NOMO-1 (cell line): ENCODE measurements around the gene SUPV3L1.
A peak's percentile ranks its signal among the peaks of the same experiment; 100 is the strongest.

Experiments used
- DNase-seq, 2 experiments: peaks; one replicate each; lab custom pipeline; 2025; ENCODE audit not compliant: unreplicated experiment in 2 of 2; lab: John Stamatoyannopoulos, UW

SUPV3L1 gene

DNA sequence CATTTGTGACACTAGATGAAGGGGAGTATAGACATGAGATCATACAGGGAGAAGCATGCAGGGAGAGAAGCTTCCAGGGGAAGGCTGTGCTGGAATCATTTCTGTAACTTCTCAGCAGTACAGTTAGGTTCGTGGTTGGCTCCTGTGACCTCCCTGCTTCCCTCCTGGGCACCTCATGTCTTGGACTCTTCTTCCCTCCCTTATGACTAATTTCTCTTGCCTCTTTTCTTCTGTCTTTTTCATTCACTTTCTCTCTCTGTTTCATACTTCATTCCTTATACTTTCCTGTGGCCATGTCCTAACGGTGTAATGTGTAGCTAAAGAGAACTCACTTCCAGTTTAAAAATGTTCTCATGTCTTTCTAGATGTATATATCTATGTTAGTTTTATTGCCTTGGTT, 21.0 kb downstream of the SUPV3L1 start:
- no peak for DNase-seq

DNA sequence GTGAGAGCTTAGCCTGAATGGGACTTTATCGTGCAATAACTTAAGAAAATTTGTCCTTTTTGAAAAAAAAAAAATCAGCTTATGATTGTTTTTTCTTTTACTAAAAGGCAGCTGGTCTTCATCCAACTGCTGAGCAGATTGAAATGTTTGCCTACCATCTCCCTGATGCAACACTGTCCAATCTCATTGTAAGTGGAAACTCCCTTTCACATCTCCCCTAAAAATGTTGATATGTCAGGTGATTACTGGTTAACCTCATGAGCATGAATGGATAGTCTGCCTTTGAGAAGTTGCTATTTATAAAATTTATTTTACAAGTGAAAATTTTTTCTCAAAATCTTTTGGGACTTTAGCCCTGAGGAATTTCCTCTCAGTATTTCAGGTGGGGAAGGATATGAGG, 22.3 kb downstream of the SUPV3L1 start:
- DNase-seq: no peak

DNA sequence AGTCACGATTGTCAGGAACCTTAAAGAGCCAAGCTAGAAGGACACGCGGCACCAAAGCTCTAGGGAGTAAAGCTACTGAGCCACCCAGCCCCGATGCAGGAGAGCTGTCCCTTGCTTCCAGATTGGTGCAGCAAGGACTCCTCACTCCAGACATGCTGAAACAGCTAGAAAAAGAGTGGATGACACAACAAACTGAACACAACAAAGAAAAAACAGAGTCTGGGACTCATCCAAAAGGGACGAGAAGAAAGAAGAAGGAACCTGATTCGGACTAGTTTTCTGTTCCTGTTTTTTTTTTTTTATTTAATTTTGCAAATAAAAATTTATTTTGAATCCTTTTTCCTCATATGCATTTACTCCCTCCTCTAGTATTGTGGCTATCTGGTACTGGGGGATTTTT, 28.7 kb downstream of the SUPV3L1 start:
- DNase-seq: no peak

DNA sequence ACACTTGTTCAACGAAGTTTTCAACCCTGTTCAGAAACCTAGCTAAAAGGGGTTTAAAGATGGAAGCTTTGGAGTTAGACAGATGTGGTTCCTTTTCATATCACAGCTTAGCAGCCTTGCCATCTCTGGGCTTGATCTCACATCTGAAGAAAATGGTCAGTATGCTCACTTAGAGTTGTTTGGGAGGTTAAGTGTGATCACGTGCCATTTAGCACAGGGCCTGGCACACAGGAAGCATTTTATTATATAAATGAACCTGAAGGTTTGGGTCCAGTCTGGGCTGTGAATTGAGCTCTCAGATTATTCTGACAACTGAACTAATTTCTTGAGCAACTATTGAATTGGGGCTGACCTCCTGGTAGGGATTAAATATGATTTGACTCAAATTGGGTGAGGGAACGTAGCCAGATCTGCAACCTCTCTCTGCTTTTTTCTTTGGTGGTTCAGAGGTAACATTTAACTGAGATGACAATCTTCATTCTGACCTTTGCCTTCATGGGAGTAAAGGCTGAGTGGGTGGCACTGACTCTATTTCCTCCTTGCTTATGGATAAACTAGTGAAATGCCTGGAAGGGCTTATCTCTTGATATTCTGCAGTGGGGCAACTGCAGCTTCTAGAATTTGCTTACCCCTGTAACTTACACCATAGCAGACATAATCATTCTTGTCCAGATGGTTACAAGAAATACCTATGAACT, 29.9 kb downstream of the SUPV3L1 start:
- no peak for DNase-seq

DNA sequence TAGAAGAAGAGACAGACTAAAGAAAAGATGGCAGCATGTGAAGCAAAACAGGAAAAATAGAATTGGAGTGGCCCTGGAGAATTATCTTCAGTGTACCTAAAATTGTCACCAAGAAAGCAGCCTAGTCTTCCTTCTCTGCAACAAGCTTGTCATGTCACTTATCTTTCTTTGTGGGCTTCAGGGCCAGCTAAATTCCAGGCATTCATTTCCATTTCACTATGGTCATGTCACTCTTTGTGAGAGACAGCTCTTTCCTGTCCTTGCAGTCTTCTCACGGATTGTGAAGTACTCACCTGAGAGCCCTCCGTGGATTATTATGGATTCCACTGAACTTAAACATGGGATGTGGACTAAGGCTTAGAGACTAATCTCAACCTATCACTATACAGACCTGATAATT, 31.1 kb downstream of the SUPV3L1 start:
- DNase-seq: no peak

DNA sequence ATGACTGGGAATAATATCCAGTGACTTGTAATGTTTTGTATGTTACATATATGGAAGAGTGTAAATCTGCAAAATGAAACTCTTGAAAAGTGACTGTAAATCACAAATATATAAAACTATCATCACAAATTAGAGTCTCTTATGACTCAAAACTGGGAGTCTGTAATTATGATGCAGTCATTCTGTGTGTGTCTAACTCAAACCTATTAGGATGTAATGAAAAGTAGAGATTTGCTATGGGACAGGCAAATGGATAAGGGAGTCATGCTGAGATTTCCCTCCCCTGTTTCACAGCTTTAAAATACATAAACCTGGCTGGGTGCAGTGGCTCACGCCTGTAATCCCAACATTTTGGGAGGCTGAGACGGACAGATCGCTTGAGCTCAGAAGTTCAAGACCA, 31.5 kb downstream of the SUPV3L1 start:
- no peak for DNase-seq

DNA sequence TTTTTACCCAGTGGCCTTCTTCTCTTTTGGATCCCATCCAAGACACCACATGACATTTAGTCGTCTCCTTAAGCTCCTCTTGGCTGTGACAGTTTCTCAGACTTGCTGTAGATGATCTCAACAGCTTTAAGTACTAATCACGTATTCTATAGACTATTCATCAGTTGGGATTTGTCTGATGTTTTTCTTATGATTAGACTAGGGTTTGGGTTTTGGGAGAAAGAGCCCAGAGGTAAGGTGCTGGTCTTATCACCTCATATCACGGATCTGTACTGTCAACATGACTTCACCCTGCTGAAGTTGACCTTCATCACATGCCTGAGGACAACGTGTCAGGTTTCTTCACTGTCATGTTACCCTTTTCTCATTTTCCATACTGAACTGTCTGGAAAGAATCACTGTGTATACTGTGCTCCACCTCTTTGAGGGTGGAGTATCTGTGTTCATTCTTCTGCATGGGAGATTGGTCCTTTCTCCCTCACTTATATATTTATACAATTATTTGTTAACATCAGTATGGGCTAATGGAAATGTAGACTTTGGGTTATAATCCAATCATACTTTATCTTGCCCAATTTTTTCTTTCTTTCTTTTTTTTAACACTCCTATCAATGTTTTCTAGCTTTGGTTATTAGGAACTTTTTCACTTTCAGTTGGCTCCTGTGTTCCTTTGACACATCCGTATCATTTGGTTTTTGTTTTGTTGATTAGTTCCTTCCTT, 33.7 kb downstream of the SUPV3L1 start:
- no peak for DNase-seq

DNA sequence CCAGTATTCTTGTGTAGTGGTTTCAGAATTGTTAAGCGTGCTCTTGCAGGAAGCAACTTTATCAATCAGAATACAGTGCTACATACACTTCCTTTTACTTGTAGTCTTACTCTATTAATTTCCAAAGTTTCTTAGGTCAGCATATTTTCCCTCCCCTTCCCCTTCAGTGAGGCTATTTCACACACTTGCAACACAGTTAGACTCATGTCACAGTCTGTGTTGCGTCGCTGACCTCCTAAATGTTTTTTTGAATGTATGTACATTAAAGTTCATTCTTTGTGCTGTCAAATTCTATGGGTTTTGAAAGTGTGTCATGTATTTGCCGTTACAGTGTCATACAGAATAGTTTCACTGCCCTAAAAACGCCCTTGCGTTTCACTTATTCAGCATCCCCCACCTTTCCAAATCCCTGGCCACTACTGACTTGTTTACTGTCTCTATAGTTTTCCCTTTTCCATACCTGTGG, 34.7 kb downstream of the SUPV3L1 start:
- DNase-seq: peak in 1 of 2 experiments; percentile 59

DNA sequence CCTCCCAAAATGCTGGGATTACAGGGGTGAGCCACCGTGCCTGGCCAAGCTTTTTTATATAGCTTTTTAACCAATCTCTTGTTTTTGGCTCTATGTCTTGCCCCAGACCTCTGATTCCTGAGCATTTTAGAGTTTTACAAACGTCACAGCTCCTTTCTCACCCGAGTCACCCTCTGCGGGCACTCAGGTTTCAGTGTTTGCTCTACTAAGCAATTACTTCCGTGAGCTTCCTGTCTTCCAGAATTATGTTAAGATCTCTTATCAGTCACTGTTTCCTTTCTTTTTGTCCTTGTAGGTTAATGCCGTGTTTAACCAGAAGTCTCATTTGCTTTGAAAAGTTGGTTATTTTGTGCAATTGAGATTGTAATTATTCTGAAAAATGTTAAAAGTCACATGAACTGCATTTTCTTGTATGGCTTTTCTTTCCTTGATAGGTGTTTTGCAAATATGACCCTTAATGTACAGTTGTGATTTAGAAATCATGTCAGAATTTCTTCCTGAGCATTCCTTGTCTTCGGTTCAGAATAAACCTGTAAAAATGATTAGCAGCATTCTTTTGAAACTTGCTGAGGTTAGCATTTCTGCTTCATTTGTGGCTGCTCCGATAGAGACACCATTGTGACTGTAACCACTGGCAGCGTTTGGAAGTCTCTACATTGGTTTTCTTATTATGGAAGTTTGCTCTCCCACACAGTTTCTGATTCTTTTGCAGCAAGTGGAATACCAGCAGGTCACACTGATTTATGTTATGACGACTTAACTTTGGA, 35.6 kb downstream of the SUPV3L1 start:
- DNase-seq: peak in 1 of 2 experiments; percentile 16

DNA sequence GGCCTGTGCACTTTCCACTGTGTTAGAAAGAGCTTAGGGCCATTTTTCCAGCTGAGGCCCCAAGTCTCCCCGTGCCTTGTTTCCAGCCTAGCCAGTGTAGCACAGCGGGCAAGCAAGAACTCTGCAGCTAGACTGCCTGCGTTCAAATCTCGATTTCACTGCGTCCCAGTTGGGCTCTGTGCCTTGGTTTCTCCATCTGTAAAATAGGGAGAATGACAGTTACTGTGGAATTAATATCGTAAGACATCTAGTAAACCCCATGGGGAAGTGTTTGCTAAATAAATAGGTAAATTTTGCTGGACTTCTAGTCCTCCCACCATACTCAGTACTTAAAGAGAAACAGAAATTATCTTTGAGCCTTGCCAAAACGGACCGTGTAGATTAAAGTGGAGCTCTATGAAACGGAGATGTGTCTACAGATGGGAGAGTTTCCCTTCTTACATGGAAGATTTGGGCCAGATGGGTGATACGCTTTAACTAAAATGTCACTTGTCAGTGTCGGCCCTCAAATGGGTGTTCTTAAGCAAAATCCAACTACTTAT, 36.6 kb downstream of the SUPV3L1 start:
- no peak for DNase-seq

DNA sequence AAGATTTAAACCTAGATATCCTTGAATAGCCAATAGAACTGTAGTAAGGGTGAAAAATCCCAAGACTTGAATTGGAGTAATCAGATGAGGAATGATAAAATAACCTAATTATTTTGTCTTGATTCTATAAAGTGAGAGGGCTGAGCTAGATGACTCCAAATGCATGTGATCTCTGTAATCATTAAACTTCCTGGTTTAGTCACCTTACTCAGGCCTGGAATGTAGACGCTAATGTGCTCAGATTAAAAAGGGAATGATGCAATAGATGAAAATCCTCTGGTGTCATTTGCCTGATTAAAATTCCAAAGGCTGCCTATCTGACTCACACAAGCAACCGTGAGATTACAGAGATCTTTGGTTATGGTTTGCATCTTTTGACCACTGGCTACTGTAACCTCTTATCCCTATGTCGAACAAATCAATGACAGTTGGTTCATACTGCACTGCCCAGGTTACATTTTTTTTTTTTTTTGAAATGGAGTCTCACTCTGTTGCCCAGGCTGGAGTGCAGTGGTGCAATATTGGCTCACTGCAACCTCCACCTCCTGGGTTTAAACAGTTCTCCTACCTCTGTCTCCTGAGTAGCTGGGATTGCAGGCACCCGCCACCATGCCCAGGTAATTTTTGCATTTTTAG, 37.2 kb downstream of the SUPV3L1 start:
- no peak for DNase-seq

DNA sequence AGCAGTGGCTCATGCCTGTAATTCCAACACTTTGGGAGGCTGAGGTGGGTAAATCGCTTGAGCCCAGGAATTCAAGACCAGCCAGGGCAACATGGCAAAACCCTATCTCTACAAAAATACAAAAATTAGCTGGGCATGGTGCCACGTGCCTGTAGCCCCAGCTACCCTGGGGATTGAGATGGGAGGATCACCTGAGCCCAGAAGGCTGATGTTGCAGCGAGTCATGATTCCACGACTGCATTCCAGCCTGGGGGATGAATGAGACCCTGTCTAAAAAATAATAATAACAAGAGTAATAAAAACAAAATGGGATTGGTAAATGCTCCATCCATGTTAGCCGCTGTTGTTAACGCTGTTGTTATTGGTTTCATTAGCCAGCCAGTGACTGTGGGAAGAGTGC, 38.8 kb downstream of the SUPV3L1 start:
- no peak for DNase-seq

DNA sequence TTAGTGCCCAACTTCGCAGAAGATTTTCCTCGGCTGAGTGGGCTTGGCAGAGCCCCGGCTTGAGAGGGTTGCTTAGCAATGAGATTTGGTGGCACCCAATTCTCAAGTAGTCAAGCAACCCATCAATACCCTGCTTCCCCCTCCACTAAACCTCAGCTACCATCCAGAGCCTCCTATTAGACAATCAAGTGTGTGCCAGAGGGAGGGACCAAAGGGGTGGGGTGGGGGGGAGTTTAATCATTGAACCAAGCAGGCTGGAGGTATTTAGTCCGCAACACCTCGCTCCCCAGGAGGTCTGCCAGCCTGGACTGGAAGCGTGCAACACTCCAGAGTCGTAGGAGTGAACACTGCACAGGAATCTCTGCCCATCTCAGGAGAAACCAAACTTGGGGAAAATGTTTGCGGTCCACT, 40.0 kb downstream of the SUPV3L1 start, which contains the start of gene HKDC1:
Gene HKDC1, plus strand, starts transcription at position 292 of the 411 bp plus-strand sequence. Its CDS starts 104 bp downstream, at position 396.
- no peak for DNase-seq

DNA sequence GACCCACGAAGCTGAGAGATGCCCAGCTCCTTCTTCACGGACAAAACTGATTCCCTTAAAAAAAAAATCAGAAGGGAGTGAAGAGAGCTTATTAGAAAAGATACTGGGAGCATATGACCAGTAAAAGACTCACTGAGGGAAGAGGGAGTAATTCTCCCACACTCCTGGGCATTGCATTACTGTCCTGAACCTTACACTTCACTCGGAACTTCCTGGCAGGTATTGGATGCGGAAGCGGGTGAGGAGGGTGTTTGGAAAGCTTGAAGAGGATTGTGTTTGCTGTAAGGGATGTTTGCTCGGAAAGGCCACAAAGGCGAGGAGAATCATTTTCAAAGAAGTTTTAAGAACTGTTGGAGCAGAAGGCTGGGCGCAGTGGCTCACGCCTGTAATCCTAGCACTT, 40.5 kb downstream of the SUPV3L1 start:
- no peak for DNase-seq

DNA sequence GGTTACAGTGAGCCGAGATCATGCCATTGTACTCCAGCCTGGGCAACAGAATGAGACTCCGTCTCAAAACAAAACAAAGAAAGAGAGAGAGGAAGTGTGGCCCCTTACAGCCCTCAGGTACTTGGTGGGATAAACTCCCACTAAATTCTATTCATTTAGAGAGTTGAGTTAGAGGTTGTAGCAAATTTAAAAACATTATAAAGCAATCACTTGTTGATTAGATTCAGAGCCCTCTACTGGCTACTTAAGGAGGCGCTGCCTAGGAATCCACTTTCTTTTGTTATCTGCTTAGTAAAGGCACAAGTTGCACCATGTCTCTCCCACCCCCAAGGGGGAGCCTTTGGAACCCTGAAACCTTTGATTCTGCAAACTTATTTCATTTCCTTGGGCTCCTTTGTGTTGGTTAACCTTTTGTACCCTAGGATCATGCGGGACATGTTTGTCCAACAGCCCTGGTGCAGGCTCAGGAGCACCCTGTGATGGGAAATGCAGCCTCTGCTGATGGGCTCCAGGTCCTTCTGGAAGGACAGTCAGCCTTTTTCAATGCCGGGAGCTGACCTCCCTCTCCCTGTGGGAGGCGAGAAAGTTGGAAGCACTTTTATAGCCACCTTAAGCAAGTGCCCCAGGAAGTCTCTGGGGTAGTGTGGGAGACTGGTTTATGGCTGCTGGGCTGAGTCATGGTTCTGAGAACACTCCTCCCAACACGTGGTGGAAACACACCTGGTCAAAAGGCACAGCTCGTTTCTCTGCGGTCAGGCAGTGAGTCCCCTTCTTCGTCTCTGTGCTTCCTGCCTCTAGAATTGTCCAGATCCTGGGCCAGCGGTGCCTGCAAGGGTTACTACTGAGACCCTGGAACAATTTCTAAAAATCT, 42.4 kb downstream of the SUPV3L1 start:
- DNase-seq: peak; percentile 22 to 74

DNA sequence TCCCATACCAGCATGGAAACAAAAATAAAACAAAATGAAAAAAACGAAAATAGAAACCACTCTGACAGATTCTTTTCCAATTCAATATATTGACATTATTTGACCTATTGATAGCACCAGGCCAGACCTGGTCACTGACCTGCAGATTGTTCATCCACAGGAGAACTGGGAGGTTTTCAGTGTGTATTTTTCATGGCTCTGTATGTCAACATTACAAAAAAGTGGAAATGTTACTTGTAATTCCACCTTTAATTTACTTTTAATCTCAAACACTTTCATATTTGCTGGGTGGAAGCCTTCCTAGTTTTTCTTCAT, 43.0 kb downstream of the SUPV3L1 start:
- no peak for DNase-seq

DNA sequence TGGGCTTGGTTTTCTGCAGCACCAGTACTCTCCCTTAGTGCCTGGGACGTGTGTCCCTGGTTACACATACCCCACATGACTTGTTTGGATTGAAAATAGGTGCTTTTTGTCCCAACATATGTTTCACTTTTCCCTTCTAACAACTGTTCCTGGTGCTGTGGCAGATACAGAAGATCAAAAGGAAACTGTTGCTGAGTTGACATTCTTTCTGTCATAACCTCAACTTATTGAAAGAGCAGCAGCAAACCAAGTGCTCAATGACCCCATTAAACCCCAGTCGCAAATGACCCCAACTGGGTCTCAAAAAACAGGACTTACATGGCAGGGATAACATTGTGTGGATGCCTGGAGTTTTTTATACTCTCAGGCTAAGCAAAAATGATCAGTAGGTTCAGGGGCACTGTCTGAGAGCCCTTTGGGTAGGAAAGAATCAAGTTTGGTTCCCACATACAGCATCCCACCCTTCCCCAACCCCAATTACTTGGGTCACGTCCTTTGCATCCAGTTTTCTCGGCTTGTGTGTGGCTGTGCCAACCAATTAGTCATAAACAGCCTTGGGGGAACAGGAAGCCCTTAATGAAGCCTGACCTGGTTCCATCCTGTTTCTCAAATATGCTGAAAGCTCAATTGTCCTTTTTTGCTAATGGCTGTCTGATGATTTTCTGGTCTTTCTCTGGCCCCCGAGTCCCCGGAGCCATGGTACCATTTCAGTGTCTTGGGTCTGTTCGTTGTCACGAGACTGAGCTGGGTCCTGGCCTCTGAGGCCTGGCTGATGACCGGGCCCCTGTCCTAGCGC, 45.0 kb downstream of the SUPV3L1 start:
- DNase-seq: peak; percentile 6 to 12

DNA sequence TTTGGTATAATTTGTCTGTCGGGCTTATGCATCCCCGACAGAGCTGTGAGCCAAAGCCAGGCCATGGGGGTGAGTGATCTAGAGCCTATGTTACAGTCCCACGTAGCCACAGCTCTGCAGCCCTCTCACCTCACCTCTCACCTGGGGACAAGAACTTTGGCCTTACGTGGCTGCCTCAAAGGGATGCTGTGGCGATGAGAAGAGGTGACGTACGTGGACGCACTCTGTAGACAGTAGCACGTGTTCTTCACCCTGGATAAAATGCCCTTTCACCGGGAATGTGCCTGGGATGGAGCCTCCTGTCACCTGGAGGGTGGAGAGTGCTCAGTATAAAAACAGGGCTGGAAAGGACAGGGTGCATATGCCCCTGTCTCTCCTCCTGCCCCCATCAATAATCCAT, 45.6 kb downstream of the SUPV3L1 start:
- no peak for DNase-seq

DNA sequence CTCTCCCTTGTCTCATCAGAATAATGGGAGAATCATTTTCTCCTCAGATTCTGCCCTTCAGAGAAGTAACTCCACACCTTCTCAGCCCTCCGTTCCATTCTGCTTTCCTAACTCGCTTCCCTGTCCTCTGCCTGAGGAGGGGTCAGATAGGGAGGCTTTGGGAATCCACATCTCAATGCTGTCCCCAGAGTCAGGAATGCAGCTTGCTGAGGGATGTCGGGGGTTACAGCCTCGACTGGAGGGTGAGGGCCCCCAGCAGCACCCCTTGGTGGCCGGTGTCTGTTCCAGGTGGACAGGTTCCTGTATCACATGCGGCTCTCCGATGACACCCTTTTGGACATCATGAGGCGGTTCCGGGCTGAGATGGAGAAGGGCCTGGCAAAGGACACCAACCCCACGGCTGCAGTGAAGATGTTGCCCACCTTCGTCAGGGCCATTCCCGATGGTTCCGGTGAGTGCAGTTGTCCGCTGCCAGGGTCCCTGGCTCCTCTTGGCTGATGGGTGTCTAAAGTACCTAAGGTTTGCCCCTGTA, 47.0 kb downstream of the SUPV3L1 start:
- DNase-seq: no peak
